ENCODE data around the gene IRF2BP1.

- TF ChIP-seq CTCF (IDR thresholded peaks at IDR 0.05) (no peak), EZH2 (IDR thresholded peaks at IDR 0.05) (no peak)
These were observed 6.9 kb downstream of the IRF2BP1 start for GRCh38 chr19:45879055-45879454.
